ENCODE results near the gene FAM76B. TPM values are rescaled to one million over a fixed set of nuclear protein-coding genes. Genes with fewer than 3 reads are reported as not detected.

Gene FAM76B
- total RNA-seq, 2 donors from 2014 or later: 21.6 to 49.3 TPM

DNA sequence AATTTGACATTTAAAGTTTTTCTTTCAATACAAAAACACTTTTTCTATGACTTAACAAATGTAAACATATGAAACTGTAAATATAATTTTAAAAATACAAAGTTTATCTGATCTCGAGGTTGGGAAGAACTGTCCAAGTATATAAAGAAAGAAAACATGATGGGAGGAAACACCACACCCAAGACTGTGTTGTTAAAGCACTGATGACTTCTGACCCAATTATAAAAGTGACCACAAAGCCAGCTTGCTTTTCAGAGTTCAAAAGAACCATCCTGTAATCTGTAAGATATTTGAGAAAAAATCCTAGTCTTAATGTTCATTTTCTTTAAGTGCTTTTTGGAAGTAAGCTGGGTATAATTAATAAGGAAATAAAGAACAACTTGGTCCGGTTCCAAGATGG lies 16.3 kb upstream of the FAM76B start:
- H3K27me3 ChIP-seq (replicated peaks; ENCODE audit: insufficient read depth): no peaks in the 10 kb centered on the region
- TF ChIP-seq, protein P1, sequence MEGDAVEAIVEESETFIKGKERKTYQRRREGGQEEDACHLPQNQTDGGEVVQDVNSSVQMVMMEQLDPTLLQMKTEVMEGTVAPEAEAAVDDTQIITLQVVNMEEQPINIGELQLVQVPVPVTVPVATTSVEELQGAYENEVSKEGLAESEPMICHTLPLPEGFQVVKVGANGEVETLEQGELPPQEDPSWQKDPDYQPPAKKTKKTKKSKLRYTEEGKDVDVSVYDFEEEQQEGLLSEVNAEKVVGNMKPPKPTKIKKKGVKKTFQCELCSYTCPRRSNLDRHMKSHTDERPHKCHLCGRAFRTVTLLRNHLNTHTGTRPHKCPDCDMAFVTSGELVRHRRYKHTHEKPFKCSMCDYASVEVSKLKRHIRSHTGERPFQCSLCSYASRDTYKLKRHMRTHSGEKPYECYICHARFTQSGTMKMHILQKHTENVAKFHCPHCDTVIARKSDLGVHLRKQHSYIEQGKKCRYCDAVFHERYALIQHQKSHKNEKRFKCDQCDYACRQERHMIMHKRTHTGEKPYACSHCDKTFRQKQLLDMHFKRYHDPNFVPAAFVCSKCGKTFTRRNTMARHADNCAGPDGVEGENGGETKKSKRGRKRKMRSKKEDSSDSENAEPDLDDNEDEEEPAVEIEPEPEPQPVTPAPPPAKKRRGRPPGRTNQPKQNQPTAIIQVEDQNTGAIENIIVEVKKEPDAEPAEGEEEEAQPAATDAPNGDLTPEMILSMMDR (IDR thresholded peaks at IDR 0.05): no peak
- H3K9me3 ChIP-seq: no peaks in the 10 kb centered on the region
- H3K36me3 ChIP-seq: peaks cover 8% of the 10 kb centered on the region
- no peak overlapping the region for H3K27ac ChIP-seq
- no peak for ATAC-seq (ENCODE audit: insufficient number of reproducible peaks, low FRiP score, low read depth)
- DNase-seq (ENCODE audit: low spot score): no peak
- no peak overlapping the region for H3K4me3 ChIP-seq
- H3K4me1 ChIP-seq (ENCODE audit: control insufficient read depth in 1 of 2, low read depth in 2 of 2): no peaks in the 10 kb centered on the region

DNA sequence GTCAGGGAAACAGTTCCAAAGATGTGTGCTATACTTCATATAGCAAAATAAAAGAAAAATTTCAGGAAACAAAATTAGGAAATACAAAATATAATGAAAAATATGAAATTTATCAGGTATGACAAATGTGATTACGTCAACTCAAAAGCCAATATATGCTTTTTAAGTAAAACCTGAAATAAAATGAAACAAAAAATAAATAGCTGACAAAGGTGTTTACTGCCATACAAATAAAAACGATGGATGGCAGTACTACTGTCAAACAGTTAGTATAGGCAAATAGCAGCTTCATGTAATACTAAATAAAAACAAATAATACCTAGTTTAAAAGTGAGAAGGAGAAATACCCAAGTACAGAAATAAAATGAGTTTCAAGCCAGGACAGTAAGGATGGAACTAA lies 14.4 kb upstream of the FAM76B start:
- TF ChIP-seq, protein P1 (IDR thresholded peaks at IDR 0.05): no peak
- H3K27ac ChIP-seq: no peak overlapping the region
- no peaks in the 10 kb centered on the region for H3K4me1 ChIP-seq (ENCODE audit: control insufficient read depth in 1 of 2, low read depth in 2 of 2)
- H3K9me3 ChIP-seq: no peaks in the 10 kb centered on the region
- ATAC-seq (ENCODE audit: insufficient number of reproducible peaks, low FRiP score, low read depth) (no peak), DNase-seq (ENCODE audit: low spot score) (no peak)
- no peaks in the 10 kb centered on the region for H3K27me3 ChIP-seq (replicated peaks; ENCODE audit: insufficient read depth)
- no peak overlapping the region for H3K4me3 ChIP-seq
- H3K36me3 ChIP-seq: peaks cover 14% of the 10 kb centered on the region

DNA sequence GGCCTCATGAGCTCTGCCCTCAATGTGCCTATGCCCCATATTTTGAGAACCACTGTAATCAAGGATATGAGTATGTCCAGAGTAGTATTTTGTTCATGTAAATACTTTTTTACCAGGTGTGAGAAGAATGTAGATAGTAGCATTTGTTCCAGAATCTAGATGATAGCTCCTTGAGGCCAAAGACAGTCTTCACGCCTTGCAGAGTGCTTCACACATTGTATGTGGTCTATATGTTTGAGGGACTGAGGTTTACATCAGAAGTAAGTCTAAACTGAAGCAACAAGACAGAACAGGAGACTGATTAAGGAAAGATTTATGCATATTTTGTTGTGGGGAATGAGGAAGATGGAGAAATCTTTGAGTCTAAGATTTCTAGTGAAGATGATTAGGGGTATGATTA lies 13.2 kb upstream of the FAM76B start:
- Histone ChIP-seq H3K4me1 (ENCODE audit: control insufficient read depth in 1 of 2, low read depth in 2 of 2) (no peaks in the 10 kb centered on the region), H3K9me3 (no peaks in the 10 kb centered on the region), H3K27me3 (replicated peaks; ENCODE audit: insufficient read depth) (no peaks in the 10 kb centered on the region), H3K27ac (no peak overlapping the region), H3K4me3 (no peak overlapping the region), H3K36me3 (peaks cover 14% of the 10 kb centered on the region)
- no peak for DNase-seq (ENCODE audit: low spot score)
- TF ChIP-seq, protein P1 (IDR thresholded peaks at IDR 0.05): no peak
- no peak for ATAC-seq (ENCODE audit: insufficient number of reproducible peaks, low FRiP score, low read depth)

DNA sequence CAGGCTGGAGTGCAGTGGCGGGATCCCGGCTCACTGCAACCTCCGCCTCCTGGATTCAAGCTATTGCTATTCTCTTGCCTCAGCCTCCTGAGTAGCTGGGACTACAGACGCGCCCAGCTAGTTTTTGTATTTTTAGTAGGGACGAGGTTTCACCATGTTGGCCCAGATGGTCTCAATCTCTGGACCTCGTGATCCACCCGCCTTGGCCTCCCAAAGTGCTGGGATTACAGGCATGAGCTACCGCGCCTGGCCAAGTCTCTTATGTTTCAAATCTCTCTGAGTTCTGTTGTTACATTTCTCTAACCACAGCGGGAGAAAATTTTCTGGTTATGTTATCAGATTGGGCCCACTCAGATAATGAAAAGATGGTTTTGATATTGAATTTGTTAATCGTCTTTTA lies 10.9 kb upstream of the FAM76B start:
- no peaks in the 10 kb centered on the region for H3K9me3 ChIP-seq
- ATAC-seq (ENCODE audit: insufficient number of reproducible peaks, low FRiP score, low read depth) (no peak), DNase-seq (ENCODE audit: low spot score) (no peak)
- H3K27ac ChIP-seq: no peak overlapping the region
- TF ChIP-seq, protein P1 (IDR thresholded peaks at IDR 0.05): no peak
- no peaks in the 10 kb centered on the region for H3K27me3 ChIP-seq (replicated peaks; ENCODE audit: insufficient read depth)
- H3K36me3 ChIP-seq: peaks cover 6% of the 10 kb centered on the region
- H3K4me1 ChIP-seq (ENCODE audit: control insufficient read depth in 1 of 2, low read depth in 2 of 2): no peaks in the 10 kb centered on the region
- no peak overlapping the region for H3K4me3 ChIP-seq

DNA sequence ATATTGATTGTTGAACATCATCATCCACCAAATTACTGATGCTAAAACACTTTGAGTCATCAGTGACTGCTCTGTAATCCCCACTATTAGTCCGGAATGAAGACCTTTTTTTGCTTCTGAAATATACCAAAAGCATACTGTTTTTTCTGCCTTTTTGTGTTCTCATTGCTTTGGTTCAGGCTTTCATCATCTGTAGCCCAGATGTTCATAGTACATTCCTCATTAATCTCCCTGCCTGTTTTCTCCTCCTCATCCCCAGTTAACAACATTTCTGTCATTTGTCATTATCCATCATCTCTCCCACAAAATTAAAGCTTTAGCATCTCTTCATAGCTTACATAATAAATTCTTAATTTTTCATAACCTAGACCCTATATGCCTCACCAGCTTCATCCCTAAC lies 10.0 kb upstream of the FAM76B start:
- Histone ChIP-seq H3K4me3 (no peak overlapping the region), H3K27ac (no peak overlapping the region), H3K27me3 (replicated peaks; ENCODE audit: insufficient read depth) (no peaks in the 10 kb centered on the region), H3K9me3 (no peaks in the 10 kb centered on the region), H3K36me3 (peaks cover 6% of the 10 kb centered on the region), H3K4me1 (ENCODE audit: control insufficient read depth in 1 of 2, low read depth in 2 of 2) (no peaks in the 10 kb centered on the region)
- no peak for ATAC-seq (ENCODE audit: insufficient number of reproducible peaks, low FRiP score, low read depth)
- no peak for DNase-seq (ENCODE audit: low spot score)
- TF ChIP-seq, protein P1 (IDR thresholded peaks at IDR 0.05): no peak
